GM12801 (cell line): ENCODE data around the gene CLDN10.

ENCODE experiments used
- CTCF ChIP-seq: IDR thresholded peaks from one replicate; pipeline ENCODE4 v1.5.1; 2011; ENCODE audit warnings: control low read depth; ENCODE audit not compliant: insufficient read length; ENCODE audit errors: extremely low read depth

Gene CLDN10

GRCh38 chr13:95629071-95629470 is 76.6 kb downstream of the CLDN10 start:
- TF ChIP-seq CTCF, result no peak
